Immature natural killer cell (primary cell): ENCODE results near the gene PEPD. TPM values are rescaled to one million over a fixed set of nuclear protein-coding genes. Genes with fewer than 3 reads are reported as not detected.

Experiments
- DNase-seq, 3 donors: peaks; one replicate each; pipeline ENCODE4 v3.0.0; 2022; ENCODE audit warnings: mixed read lengths in 1 of 3
- H3K27ac Mint-ChIP-seq, 6 donors: one replicate each; pipeline ENCODE4 v1.8.0; 2020; ENCODE audit warnings: mixed read lengths in 6 of 6, mild to moderate bottlenecking in 5 of 6, inconsistent platforms in 4 of 6, moderate library complexity in 3 of 6
- H3K27me3 Mint-ChIP-seq, 3 donors: one replicate each; pipeline ENCODE4 v1.8.0; 2020 to 2021; ENCODE audit warnings: low read depth in 3 of 3, mild to moderate bottlenecking in 3 of 3, mixed read lengths in 3 of 3, moderate library complexity in 3 of 3, inconsistent platforms in 1 of 3
- H3K36me3 Mint-ChIP-seq, 3 donors: one replicate each; pipeline ENCODE4 v1.8.0; 2020; ENCODE audit warnings: mixed read lengths in 3 of 3, inconsistent platforms in 2 of 3, mild to moderate bottlenecking in 2 of 3
- H3K4me1 Mint-ChIP-seq, 2 donors: one replicate each; pipeline ENCODE4 v1.8.0; 2020; ENCODE audit warnings: inconsistent platforms in 2 of 2, mild to moderate bottlenecking in 2 of 2, mixed read lengths in 2 of 2, moderate library complexity in 1 of 2
- H3K4me3 Mint-ChIP-seq, 5 donors: one replicate each; pipeline ENCODE4 v1.8.0; 2020; ENCODE audit warnings: mild to moderate bottlenecking in 5 of 5, mixed read lengths in 5 of 5, inconsistent platforms in 3 of 5, moderate library complexity in 3 of 5
- H3K9me3 Mint-ChIP-seq, 6 donors: one replicate each; pipeline ENCODE4 v1.8.0; 2020; ENCODE audit warnings: mild to moderate bottlenecking in 6 of 6, mixed read lengths in 6 of 6, inconsistent platforms in 4 of 6, moderate library complexity in 3 of 6
- polyA plus RNA-seq, 3 donors: library from polyadenylated mRNA; unstranded; fragments of 300-500 nt; fragmentation: Illumina TruSeq; gene quantifications; one replicate each; pipeline ENCODE4 v1.2.3, GENCODE V29; 2021

Gene PEPD
- polyA plus RNA-seq, 3 donors from 2014 or later, result 135 to 181 (median 142) TPM

DNA sequence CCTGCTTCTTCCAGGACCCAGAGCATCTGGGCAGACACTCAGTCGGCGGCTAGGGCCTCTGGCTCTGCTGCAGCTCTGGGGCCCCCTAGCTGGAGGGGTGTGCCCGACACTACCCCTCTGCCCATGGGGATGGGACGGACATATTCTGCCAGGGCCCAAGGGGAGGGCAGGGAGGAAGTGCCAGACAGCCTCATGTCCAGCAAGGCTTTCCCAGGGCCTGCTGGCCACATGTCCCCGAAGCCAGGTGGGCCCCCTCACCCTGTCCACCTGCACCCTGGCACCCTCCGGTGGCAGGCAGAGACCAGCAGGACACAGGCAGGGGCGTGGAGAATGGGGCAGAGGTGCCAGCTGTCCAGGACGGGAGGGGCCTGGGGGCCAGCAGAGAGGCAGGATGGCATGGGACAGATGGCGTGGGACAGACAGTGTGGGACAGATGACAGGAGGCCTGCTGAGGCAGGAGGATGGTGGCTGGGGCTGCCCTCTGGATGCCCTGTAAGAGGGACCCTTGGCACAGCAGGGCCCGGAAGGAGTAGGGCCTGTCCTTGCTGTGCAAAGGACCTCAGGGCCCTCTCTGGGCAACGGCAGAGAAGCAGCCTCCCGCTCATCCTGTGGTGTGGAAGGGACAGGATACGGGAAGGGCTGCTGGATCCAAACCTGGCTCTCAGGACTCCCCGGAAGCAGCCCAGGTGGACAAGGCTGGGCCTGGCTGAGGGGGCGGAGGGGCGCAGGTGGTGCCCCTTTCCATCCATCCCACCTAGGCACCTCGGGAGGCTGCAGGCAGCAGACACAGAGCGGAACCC is 119.0 kb downstream of the PEPD start:
- Mint-ChIP-seq H3K4me3 (no peak overlapping the region), H3K27ac (no peak overlapping the region), H3K36me3 (no peaks in the 10 kb centered on the region), H3K9me3 (no peaks in the 10 kb centered on the region), H3K27me3 (no peaks in the 10 kb centered on the region), H3K4me1 (peaks cover 0 to 1% of the 10 kb centered on the region in 2 donors)
- DNase-seq, result no peak

DNA sequence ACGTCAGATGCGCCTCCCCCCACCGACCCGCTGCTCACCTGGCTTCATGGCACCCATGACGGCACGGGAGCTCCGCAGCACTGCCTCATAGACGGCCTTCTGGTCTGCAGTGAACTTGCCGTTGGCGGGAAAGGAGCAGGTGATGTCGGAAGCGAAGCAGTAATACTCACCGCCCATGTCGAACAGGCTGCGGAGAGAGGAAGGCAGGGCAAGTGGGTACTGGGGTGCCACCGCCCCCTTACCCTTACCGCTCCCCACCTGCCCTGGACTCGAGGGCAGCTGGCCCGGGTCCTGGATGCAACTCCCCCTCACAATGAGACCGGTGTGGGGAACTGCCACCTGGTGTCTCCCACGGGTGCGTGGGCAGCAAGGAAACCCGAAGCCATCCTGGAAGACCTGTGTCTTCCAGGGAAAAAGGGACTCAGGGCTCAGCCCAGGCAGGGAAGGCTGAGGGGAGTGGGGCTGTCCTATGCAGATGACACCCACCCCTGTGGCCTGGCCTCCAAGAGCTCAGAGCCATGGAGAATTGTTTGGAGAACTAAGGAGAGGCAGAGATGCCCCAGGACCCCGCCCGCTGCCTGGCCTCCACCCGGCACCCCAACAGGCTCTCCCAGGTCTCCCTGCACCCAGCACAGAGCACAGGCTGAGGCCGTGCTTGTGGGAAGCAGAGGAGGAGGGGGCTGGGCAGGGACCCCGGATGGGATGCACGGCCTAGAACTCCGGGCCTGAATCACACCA is 119.7 kb downstream of the PEPD start:
- Mint-ChIP-seq H3K27me3 (no peaks in the 10 kb centered on the region), H3K4me1 (peaks cover 0 to 1% of the 10 kb centered on the region in 2 donors), H3K9me3 (no peaks in the 10 kb centered on the region), H3K27ac (no peak overlapping the region), H3K4me3 (no peak overlapping the region), H3K36me3 (no peaks in the 10 kb centered on the region)
- DNase-seq, result no peak

DNA sequence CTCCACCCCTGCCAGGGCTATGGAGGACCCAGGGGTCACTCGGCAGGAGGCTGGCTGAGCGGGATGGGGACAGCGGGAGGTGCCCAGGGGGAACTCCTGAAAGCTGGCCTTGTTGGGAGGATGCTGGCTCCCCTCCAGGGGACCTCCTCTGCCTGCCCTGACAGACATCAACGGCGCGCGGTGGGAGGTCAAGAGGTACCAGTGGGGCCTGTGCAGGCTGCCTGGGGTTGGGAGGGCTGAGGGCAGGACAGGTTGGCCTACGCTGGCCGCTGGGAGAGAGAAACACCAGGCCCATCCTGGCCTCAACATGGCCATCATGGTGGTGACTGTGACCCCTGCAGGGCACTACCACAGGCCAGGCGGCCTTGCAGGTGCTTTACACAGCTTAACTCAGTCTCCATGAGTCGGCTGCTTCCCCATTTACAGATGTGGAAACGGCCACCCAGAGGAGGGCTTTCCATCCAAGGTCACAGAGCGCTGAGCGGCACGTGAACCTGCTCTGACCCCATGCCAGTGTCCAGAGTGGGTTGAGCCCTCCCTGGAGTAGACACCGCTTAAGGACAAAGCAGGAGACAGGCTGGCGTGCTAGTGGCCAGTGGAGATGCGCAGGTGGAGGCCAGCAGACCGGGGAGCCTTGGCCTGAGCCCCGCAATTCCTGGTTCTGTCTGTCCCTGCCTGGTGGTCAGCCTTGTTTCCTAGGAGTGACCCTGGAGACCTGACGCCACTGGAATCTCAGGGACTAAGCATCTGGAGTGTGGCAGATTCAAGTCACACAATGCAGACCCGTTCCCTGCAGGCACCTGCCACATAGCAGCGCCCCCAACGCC is 120.5 kb downstream of the PEPD start:
- H3K4me3 Mint-ChIP-seq, result no peak overlapping the region
- peaks cover 0 to 1% of the 10 kb centered on the region in 2 donors for H3K4me1 Mint-ChIP-seq
- no peaks in the 10 kb centered on the region for H3K27me3 Mint-ChIP-seq
- no peak overlapping the region for H3K27ac Mint-ChIP-seq
- DNase-seq, result no peak
- H3K9me3 Mint-ChIP-seq, result no peaks in the 10 kb centered on the region
- H3K36me3 Mint-ChIP-seq, result no peaks in the 10 kb centered on the region

DNA sequence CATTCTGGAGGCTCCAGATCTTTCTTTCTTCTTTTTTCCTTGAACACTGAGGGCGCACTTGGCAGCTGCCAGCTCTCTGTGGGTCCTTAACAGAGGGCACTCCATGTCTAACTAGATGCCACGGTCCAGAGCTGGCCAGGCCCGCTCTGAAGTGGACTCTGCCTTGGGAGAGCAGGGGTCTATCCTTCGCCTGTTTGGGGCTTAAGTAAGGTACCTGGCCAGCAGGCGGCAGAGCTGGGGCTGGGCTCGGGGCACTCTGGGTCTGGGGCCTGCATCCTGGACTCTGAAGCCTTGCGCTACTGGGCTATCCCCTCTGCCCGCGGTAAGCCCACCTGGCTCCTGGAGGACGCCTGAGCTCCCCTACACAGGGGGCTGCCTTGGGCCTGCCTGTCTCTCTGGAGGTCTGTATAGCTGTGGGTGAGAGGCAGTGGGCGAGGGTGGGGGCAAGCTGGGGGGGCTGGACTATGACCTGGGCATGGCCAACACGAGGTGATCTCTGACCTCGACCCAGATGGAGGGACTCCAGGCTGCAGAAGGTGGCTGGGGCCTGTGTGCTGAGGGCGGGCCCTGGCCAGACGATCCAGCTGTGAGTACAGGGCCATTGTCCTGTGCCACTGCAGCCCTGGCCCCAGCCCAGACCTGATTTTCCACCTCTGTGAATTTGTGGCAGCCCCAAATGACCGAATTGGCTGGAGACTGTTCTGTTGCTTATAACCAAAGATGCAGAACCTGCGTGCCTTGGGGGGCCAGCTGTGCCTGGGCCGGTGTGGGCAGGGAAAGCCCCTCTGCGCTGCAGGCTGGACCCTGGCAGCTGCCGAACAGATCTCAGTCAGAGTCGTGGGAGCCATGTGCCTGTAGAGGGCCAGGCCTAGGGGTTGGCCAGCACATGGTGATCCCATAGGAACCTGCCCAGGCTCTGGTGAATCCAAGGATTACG is 121.6 kb downstream of the PEPD start:
- Mint-ChIP-seq H3K36me3 (no peaks in the 10 kb centered on the region), H3K4me1 (peaks cover 0 to 1% of the 10 kb centered on the region in 2 donors), H3K27me3 (peaks cover 0 to under 1% (median 0%) of the 10 kb centered on the region in 3 donors), H3K27ac (no peak overlapping the region), H3K9me3 (no peaks in the 10 kb centered on the region), H3K4me3 (no peak overlapping the region)
- DNase-seq, result no peak

DNA sequence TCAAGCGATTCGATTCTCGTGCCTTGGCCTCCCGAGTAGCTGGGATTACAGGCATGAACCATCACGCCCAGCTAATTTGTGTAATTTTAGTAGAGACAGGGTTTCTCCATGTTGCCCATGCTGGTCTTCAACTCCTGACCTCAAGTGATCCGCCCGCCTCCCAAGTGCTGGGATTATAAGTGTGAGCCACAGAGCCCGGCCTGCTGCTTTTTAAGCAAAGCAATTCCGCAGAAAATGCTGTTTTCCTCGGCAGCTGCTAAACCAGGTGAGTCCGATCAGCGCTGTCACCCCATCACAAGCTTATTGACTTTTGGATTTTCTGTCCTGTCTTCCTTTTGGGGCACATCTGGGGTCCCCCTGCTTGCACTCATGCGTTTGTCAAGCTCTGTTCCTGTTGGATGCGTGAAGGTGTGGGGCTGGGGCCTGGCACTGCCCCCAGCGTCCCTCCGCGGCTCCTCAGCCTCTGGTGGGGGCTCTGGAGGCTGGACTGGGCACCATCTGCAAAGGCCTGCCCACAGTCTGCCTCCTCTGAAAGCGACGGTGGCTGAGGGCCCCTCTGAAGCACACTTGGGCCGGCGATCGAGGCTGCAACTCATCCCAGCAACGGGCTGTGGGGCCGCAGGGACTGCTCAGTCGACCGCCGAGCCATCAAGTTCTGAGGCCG is 122.4 kb downstream of the PEPD start:
- Mint-ChIP-seq H3K9me3 (no peaks in the 10 kb centered on the region), H3K27me3 (peaks cover 0 to 1% (median 0%) of the 10 kb centered on the region in 3 donors), H3K4me3 (no peak overlapping the region), H3K27ac (no peak overlapping the region), H3K36me3 (no peaks in the 10 kb centered on the region), H3K4me1 (peaks cover 0 to 1% of the 10 kb centered on the region in 2 donors)
- DNase-seq, result no peak

DNA sequence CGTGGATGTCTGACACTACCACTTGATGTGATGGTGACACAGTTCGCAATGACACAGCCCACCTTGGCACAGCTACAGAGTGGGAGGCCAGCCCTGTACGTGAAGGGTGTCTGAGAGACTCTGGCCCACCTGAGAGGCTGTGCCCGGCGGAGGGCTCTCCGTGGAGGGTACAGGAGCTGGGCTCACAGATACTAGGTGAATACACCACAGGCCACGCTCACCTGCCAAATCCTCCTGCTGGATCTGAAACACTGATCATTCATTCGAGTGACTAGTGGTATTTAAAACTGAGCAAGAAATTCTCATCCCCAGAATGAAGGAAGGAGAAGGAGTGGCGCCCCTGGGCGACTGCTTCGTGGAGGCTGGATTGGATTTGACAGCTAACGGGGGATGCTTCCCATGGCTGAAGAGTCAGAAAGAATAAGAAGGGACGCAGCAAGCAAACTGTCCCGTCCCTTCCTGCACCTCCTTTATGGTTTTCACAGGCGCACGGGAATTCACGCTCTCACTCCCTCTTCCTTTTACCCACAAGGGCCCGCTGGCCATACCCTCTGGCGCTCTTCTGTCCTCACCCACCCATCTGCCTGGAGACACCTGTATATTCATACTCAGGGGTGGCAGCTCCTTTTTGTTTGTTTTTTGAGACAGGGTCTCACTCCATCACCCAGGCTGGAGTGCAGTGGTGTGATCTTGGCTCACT is 123.1 kb downstream of the PEPD start:
- Mint-ChIP-seq H3K27ac (no peak overlapping the region), H3K9me3 (no peaks in the 10 kb centered on the region), H3K4me1 (peaks cover 0 to 1% of the 10 kb centered on the region in 2 donors), H3K27me3 (peaks cover 0 to 3% (median 2%) of the 10 kb centered on the region in 3 donors), H3K4me3 (no peak overlapping the region), H3K36me3 (no peaks in the 10 kb centered on the region)
- no peak for DNase-seq

DNA sequence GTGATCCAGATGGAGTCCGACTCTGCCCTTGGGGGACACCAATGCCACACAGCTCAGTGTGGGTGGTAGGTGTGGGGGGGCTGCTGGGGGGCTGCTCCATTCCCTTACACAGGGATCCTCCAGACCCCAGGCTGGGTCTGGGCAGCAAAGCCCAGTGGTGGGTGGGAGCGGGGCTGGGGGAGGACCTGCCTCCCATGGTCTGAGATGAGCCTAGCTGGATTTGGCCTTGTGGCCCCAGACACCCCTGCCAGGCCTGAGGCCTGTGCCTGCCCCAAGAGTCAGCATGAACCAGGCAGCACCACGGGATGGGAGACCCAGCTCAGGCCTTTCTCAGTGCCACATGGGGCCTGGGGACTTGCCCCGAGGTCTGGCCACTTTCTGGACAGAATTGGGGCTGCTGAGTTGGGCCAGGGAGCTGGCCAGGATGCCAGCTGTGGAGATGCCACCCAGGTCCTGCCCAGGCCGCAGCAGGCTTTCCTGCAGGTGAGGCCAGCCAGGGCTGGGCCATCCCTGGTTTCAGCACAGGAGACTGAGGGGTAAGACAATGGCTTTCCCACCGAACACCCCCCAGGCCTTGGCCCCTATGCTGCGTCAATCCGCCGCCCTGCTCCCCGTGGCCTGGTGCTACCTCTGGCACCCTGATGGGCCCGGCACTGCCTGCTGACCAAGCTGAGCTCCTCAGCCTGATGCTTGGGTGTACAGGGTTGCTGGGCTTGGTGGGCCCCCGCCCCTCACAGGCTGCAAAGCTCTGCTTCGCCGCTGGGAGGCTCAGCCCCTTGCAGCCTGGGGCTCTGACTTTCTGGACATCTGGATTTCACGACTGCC is 123.8 kb downstream of the PEPD start:
- Mint-ChIP-seq H3K36me3 (no peaks in the 10 kb centered on the region), H3K9me3 (no peaks in the 10 kb centered on the region), H3K4me3 (no peak overlapping the region), H3K27ac (no peak overlapping the region), H3K4me1 (peaks cover 0 to 1% of the 10 kb centered on the region in 2 donors), H3K27me3 (peaks cover 0 to 3% (median 2%) of the 10 kb centered on the region in 3 donors)
- DNase-seq, result no peak

DNA sequence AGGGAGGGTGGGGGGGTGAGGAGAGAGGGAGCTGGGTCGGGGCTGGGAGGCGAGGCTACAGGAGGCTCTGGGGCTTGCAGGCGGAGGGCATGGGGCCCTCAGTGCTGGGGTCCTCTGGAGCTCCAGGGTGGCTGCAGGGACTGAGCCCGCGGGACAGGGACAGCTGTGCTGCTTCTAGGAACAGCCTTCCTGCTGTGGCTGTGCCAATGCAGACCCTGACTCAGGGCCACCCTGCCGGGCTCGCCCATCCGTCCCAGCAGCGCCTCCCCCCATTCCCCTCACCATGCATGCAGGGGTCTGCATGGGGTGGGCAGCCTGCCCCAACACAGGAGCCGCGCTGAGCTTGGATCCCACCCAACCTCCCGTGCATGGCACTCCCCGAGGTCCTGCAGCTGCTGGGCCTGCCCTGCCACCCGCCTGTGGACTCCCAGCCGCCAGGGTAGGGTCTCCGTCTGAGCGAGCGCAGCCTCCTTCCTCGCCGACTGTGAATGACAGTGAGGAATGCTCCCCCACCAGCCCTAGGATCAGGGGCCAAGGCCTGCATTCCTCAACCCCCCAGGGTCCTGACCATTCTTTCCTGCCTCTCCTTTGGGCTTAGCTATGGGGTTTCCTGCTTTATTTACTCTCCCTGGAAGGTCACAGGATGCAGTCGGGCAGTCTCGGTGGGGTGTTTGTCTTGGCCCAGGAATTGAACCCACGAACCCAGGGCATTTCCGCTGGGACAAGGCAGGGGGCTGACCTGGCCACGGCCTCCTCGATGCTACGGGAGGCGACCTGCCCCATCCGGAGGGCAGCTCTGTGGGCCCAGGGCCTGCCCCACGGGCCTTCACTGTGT is 124.7 kb downstream of the PEPD start:
- H3K9me3 Mint-ChIP-seq, result no peaks in the 10 kb centered on the region
- no peak overlapping the region for H3K4me3 Mint-ChIP-seq
- H3K4me1 Mint-ChIP-seq, result peaks cover 0 to 1% of the 10 kb centered on the region in 2 donors
- no peak overlapping the region for H3K27ac Mint-ChIP-seq
- H3K27me3 Mint-ChIP-seq, result peaks cover 0 to 3% (median 2%) of the 10 kb centered on the region in 3 donors
- no peaks in the 10 kb centered on the region for H3K36me3 Mint-ChIP-seq
- DNase-seq, result no peak

DNA sequence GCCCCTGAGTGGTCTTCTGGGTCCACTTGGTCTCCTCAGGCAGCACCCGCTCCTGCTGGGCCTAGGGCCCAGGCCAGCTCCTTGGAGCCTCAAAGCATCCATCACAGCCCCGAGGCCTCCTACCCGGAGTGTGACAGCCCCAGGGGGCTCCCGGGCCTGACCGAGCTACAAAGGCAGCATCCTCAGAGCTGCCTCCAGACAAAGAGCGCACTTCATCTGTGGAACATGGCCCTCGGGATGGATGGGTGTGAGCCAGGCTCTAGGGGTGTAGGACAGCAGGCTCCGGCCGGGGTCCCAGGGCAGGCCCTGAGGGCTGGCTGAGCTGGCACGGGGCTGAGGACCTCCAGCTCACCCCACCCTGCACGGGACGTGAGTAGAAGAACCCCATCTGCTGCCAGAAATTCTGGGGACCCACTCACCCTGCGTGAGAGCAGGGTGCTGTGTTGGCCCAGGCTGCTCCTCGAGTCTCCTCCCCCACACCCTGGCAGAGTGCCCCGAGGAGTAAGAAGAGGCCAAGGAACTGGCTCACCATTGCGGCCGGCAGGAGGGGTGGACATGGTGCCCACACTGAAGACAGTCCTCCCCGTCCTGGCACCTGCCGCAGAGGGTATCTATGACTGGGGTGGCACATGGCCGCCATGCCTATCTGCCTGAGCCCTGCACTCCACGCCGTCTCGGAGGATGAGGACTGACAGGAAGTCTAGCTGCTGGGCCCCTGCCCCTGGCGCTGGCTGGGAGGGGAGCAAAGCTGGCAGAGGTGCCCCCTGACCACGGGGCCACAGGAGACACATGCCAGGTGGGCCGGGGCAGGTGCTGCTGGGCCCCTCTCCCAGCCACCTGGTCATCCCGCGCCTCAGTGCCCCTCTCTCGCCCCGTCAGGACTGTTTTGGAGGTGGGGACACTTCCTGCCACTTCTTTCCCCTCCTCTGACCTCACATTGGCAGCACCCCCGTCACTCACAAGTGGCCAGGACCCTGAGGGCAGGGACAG is 125.7 kb downstream of the PEPD start:
- Mint-ChIP-seq H3K27ac (no peak overlapping the region), H3K9me3 (no peaks in the 10 kb centered on the region), H3K27me3 (peaks cover 0 to 3% (median 2%) of the 10 kb centered on the region in 3 donors), H3K4me3 (no peak overlapping the region), H3K4me1 (peaks cover 0 to 1% of the 10 kb centered on the region in 2 donors), H3K36me3 (no peaks in the 10 kb centered on the region)
- no peak for DNase-seq
